Sigmoid colon (tissue), 7 donors: ENCODE measurements around the gene GLIS1. TPM values are rescaled to one million over a fixed set of nuclear protein-coding genes. Genes with fewer than 3 reads are reported as not detected.
A peak's percentile ranks its signal among the peaks of the same experiment; 100 is the strongest.

Experiments used
- DNase-seq: peaks from one replicate; pipeline ENCODE4 v3.0.0-alpha.2; 2019
- H3K27ac ChIP-seq, 4 donors: fragments of 200-600 bp; sonication (generic); one replicate each; pipeline ENCODE4 v1.5.1; 2016 to 2019; ENCODE audit warnings: mild to moderate bottlenecking in 1 of 4
- H3K27me3 ChIP-seq, 3 donors: fragments of 200-600 bp; sonication (generic); one replicate each; pipeline ENCODE4 v1.5.1; 2019; ENCODE audit warnings: mild to moderate bottlenecking in 1 of 3
- H3K36me3 ChIP-seq, 4 donors: fragments of 200-600 bp; sonication (generic); one replicate each; pipeline ENCODE4 v1.5.1; 2016 to 2019
- H3K4me1 ChIP-seq, 4 donors: fragments of 200-600 bp; sonication (generic); one replicate each; pipeline ENCODE4 v1.5.1; 2017 to 2019
- H3K4me3 ChIP-seq, 4 donors: fragments of 200-600 bp; sonication (generic); one replicate each; pipeline ENCODE4 v1.5.1; 2017 to 2019; ENCODE audit warnings: mild to moderate bottlenecking in 2 of 4, moderate library complexity in 1 of 4
- H3K9me3 ChIP-seq, 4 donors: fragments of 200-600 bp in 3 of 4; sonication (generic) in 3 of 4; one replicate each; pipeline versions ENCODE4 v1.5.1 to v1.6.1; 2013 to 2019
- CTCF ChIP-seq, 4 experiments: fragments of 450-650 bp in 3 of 4; fragments of 200-600 bp in 1 of 4; IDR thresholded peaks; one replicate each; pipeline ENCODE4 v1.5.1; 2016 to 2019; ENCODE audit warnings: antibody characterized with exemption in 4 of 4, mild to moderate bottlenecking in 3 of 4, moderate library complexity in 2 of 4
- EP300 ChIP-seq, 4 donors: sonication (generic); formaldehyde crosslinking; IDR thresholded peaks; one replicate each; pipeline ENCODE4 v1.6.1; 2017; ENCODE audit warnings: antibody characterized with exemption in 4 of 4
- POLR2A ChIP-seq, 2 donors: fragments of 450-650 bp; IDR thresholded peaks; one replicate each; pipeline ENCODE4 v1.6.1; 2016; ENCODE audit warnings: antibody characterized with exemption in 2 of 2, mild to moderate bottlenecking in 2 of 2, moderate library complexity in 2 of 2
- POLR2AphosphoS5 ChIP-seq, 4 donors: sonication (generic); formaldehyde crosslinking; IDR thresholded peaks; one replicate each; pipeline ENCODE4 v1.6.1; 2017; ENCODE audit warnings: antibody characterized with exemption in 4 of 4
- WGBS, 2 donors: extraction: QIAGEN DNeasy Blood & Tissue Kit; methylation state at CpG; one replicate each; pipeline ENCODE4 v1.1.7; 2013; 5-methylcytosine and 5-hydroxymethylcytosine counted together
- intact Hi-C: fragments of 100-400 bp; cut with DNase I; formaldehyde crosslinking; loops from one replicate; pipeline ENCODE4 v1.15.1; 2023
- polyA plus RNA-seq, 3 donors: library from polyadenylated mRNA; stranded (reverse); fragments of 200-250 nt; gene quantifications; one replicate each; pipeline ENCODE4 v1.2.3, GENCODE V29; 2013
- total RNA-seq, 4 donors: library from RNA; depleted of rRNA; stranded (reverse); fragments of >200 nt; gene quantifications; one replicate each; pipeline ENCODE4 v1.1.0, GENCODE V29; 2016
- donor health status: healthy with polysubstance abuse.
- donor health status: Bipolar disorder and iron deficiency.
- donor health status: healthy.

The GLIS1 gene
- total and polyA plus RNA-seq, 7 donors = 0.16 to 0.83 (median 0.32) TPM; not detected in 4

- intact Hi-C loops = no loop called here
- Histone ChIP-seq H3K9me3 (no peaks in the 10 kb centered on the region), H3K36me3 (no peaks in the 10 kb centered on the region), H3K4me1 (no peaks in the 10 kb centered on the region), H3K4me3 (no peak overlapping the region), H3K27ac (no peak overlapping the region), H3K27me3 (no peaks in the 10 kb centered on the region)
- WGBS, 2 donors = 92% methylated on average over 7 of the region's 7 CpGs
- TF ChIP-seq CTCF (IDR thresholded peaks at IDR 0.05) (no peak), POLR2A (IDR thresholded peaks at IDR 0.05) (no peak), EP300 (IDR thresholded peaks at IDR 0.05) (no peak), POLR2AphosphoS5 (IDR thresholded peaks at IDR 0.05) (no peak)
- peak; percentile 11 for DNase-seq
These were observed 121.6 kb downstream of the GLIS1 start for GRCh38 chr1:53617382-53617781.

- H3K9me3 ChIP-seq = peaks cover 0 to under 1% (median 0%) of the 10 kb centered on the region in 4 donors
- H3K4me1 ChIP-seq = no peaks in the 10 kb centered on the region
- H3K4me3 ChIP-seq = no peak overlapping the region
- no peaks in the 10 kb centered on the region for H3K36me3 ChIP-seq
- intact Hi-C loops = no loop called here
- TF ChIP-seq POLR2A (IDR thresholded peaks at IDR 0.05) = no peak
- TF ChIP-seq CTCF (IDR thresholded peaks at IDR 0.05) = no peak
- TF ChIP-seq POLR2AphosphoS5 (IDR thresholded peaks at IDR 0.05) = no peak
- TF ChIP-seq EP300 (IDR thresholded peaks at IDR 0.05) = no peak
- no peaks in the 10 kb centered on the region for H3K27me3 ChIP-seq
- peak; percentile 32 for DNase-seq
- no peak overlapping the region for H3K27ac ChIP-seq
- 95% methylated on average over 2 of the region's 2 CpGs for WGBS, 2 donors
These were observed 122.0 kb downstream of the GLIS1 start for GRCh38 chr1:53616927-53617326.

GRCh38 chr1:53616511-53616910 is 122.5 kb downstream of the GLIS1 start:
- no peak for TF ChIP-seq POLR2A (IDR thresholded peaks at IDR 0.05)
- TF ChIP-seq EP300 (IDR thresholded peaks at IDR 0.05) = no peak
- TF ChIP-seq CTCF (IDR thresholded peaks at IDR 0.05) = no peak
- TF ChIP-seq POLR2AphosphoS5 (IDR thresholded peaks at IDR 0.05) = no peak
- peak; percentile 36 for DNase-seq
- Histone ChIP-seq H3K4me1 (no peaks in the 10 kb centered on the region), H3K27me3 (no peaks in the 10 kb centered on the region), H3K36me3 (no peaks in the 10 kb centered on the region), H3K9me3 (peaks cover 0 to 3% (median 0%) of the 10 kb centered on the region in 4 donors), H3K4me3 (no peak overlapping the region), H3K27ac (no peak overlapping the region)
- WGBS, 2 donors = 84 to 94% methylated on average over 5 of the region's 5 CpGs
- intact Hi-C loops = no loop called here

GRCh38 chr1:53615101-53615500 is 123.9 kb downstream of the GLIS1 start:
- 62 to 72% methylated on average over 4 of the region's 4 CpGs for WGBS, 2 donors
- Histone ChIP-seq H3K27me3 (no peaks in the 10 kb centered on the region), H3K27ac (no peak overlapping the region), H3K4me1 (no peaks in the 10 kb centered on the region), H3K36me3 (no peaks in the 10 kb centered on the region), H3K4me3 (no peak overlapping the region), H3K9me3 (peaks cover 0 to 10% (median 2%) of the 10 kb centered on the region in 4 donors)
- DNase-seq = peak; percentile 36
- intact Hi-C loops = no loop called here
- no peak for TF ChIP-seq POLR2A (IDR thresholded peaks at IDR 0.05)
- TF ChIP-seq CTCF (IDR thresholded peaks at IDR 0.05) = no peak
- no peak for TF ChIP-seq EP300 (IDR thresholded peaks at IDR 0.05)
- TF ChIP-seq POLR2AphosphoS5 (IDR thresholded peaks at IDR 0.05) = no peak
